Nephron progenitor cell (in vitro differentiated cells): ENCODE measurements around the gene TMEM143.

Experiments used
- DNase-seq: peaks from one replicate; pipeline ENCODE4 v3.0.0; 2021
- H3K27ac Mint-ChIP-seq: 2 replicates; pipeline ENCODE4 v1.8.0; 2021; ENCODE audit warnings: mild to moderate bottlenecking, moderate library complexity, mixed read lengths
- H3K27me3 Mint-ChIP-seq: 2 replicates; pipeline ENCODE4 v1.8.0; 2021; ENCODE audit warnings: mild to moderate bottlenecking, low read depth, mixed read lengths; ENCODE audit not compliant: poor library complexity
- H3K36me3 Mint-ChIP-seq: 2 replicates; pipeline ENCODE4 v1.8.0; 2021; ENCODE audit warnings: low read depth, mixed read lengths
- H3K4me1 Mint-ChIP-seq: 2 replicates; pipeline ENCODE4 v1.8.0; 2021; ENCODE audit warnings: mixed read lengths
- H3K4me3 Mint-ChIP-seq: 2 replicates; pipeline ENCODE4 v1.8.0; 2021; ENCODE audit warnings: mild to moderate bottlenecking, moderate library complexity, mixed read lengths
- H3K9me3 Mint-ChIP-seq: 2 replicates; pipeline ENCODE4 v1.8.0; 2021; ENCODE audit warnings: mild to moderate bottlenecking, moderate library complexity, mixed read lengths
- TF ChIP-seq, protein P1 (sequence below): fragments of 200-600 bp; sonication (generic); IDR thresholded peaks from 2 replicates; pipeline ENCODE4 v1.5.0; 2021; ENCODE audit warnings: antibody characterized with exemption

Gene TMEM143

GRCh38 chr19:48303367-48303766, 60.4 kb downstream of the TMEM143 start:
- H3K9me3 Mint-ChIP-seq: no peaks in the 10 kb centered on the region
- H3K4me3 Mint-ChIP-seq: no peak overlapping the region
- H3K36me3 Mint-ChIP-seq: no peaks in the 10 kb centered on the region
- H3K4me1 Mint-ChIP-seq: peaks cover 7% of the 10 kb centered on the region
- TF ChIP-seq, protein P1, sequence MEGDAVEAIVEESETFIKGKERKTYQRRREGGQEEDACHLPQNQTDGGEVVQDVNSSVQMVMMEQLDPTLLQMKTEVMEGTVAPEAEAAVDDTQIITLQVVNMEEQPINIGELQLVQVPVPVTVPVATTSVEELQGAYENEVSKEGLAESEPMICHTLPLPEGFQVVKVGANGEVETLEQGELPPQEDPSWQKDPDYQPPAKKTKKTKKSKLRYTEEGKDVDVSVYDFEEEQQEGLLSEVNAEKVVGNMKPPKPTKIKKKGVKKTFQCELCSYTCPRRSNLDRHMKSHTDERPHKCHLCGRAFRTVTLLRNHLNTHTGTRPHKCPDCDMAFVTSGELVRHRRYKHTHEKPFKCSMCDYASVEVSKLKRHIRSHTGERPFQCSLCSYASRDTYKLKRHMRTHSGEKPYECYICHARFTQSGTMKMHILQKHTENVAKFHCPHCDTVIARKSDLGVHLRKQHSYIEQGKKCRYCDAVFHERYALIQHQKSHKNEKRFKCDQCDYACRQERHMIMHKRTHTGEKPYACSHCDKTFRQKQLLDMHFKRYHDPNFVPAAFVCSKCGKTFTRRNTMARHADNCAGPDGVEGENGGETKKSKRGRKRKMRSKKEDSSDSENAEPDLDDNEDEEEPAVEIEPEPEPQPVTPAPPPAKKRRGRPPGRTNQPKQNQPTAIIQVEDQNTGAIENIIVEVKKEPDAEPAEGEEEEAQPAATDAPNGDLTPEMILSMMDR: no peak
- DNase-seq: no peak
- H3K27me3 Mint-ChIP-seq: peaks cover 4% of the 10 kb centered on the region
- H3K27ac Mint-ChIP-seq: no peak overlapping the region

- H3K36me3 Mint-ChIP-seq: no peaks in the 10 kb centered on the region
- H3K4me3 Mint-ChIP-seq: no peak overlapping the region
- no peaks in the 10 kb centered on the region for H3K9me3 Mint-ChIP-seq
- no peak overlapping the region for H3K27ac Mint-ChIP-seq
- peaks cover 7% of the 10 kb centered on the region for H3K4me1 Mint-ChIP-seq
- H3K27me3 Mint-ChIP-seq: peaks cover 4% of the 10 kb centered on the region
- no peak for DNase-seq
- TF ChIP-seq, protein P1: no peak
Observed at GRCh38 chr19:48302600-48302959, 61.2 kb downstream of the TMEM143 start.

DNA sequence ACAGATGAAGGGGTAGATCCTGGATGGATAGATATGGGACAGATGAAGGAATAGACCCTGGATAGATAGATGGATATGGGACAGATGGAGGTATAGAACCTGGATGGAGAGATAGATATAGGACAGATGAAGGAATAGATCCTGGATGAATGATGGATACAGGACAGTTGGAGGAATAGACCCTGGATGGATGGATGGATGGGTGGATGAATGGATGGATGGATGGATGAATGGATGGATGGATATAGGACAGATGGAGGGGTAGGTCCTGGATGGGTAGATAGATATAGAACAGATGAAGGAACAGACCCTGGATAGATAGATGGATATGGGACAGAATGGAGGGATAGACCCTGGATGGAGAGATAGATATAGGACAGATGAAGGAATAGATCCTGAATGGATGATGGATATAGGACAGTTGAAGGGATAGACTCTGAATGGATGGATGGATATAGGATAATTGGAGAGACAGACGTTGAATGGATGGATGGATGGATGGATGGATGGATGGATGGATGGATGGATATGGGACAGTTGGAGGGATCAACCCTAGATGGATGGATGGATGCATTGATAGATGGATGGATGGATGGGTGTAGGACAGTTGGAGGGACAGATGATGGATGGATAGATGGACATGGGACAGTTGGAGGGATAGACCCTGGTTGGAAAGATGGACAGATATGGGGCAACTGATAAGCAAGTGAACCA, 61.7 kb downstream of the TMEM143 start:
- TF ChIP-seq, protein P1: no peak
- peaks cover 7% of the 10 kb centered on the region for H3K4me1 Mint-ChIP-seq
- H3K9me3 Mint-ChIP-seq: no peaks in the 10 kb centered on the region
- no peaks in the 10 kb centered on the region for H3K36me3 Mint-ChIP-seq
- H3K27ac Mint-ChIP-seq: no peak overlapping the region
- H3K27me3 Mint-ChIP-seq: peaks cover 4% of the 10 kb centered on the region
- DNase-seq: no peak
- no peak overlapping the region for H3K4me3 Mint-ChIP-seq

GRCh38 chr19:48297975-48298374, 65.8 kb downstream of the TMEM143 start:
- Mint-ChIP-seq H3K27ac (peak overlapping the region; percentile 69), H3K27me3 (no peaks in the 10 kb centered on the region), H3K4me1 (peaks cover 14% of the 10 kb centered on the region), H3K36me3 (no peaks in the 10 kb centered on the region), H3K4me3 (no peak overlapping the region), H3K9me3 (no peaks in the 10 kb centered on the region)
- TF ChIP-seq, protein P1: no peak
- no peak for DNase-seq

GRCh38 chr19:48296963-48297734, 66.6 kb downstream of the TMEM143 start:
- H3K27me3 Mint-ChIP-seq: peaks cover 5% of the 10 kb centered on the region
- DNase-seq: no peak
- no peak overlapping the region for H3K4me3 Mint-ChIP-seq
- no peak overlapping the region for H3K27ac Mint-ChIP-seq
- TF ChIP-seq, protein P1: no peak
- H3K36me3 Mint-ChIP-seq: no peaks in the 10 kb centered on the region
- no peaks in the 10 kb centered on the region for H3K9me3 Mint-ChIP-seq
- peaks cover 14% of the 10 kb centered on the region for H3K4me1 Mint-ChIP-seq
